Upper lobe of left lung (tissue), 6 donors: ENCODE measurements around the gene CCDC33. TPM values are rescaled to one million over a fixed set of nuclear protein-coding genes. Genes with fewer than 3 reads are reported as not detected.

ENCODE experiments used
- ATAC-seq, 2 donors: fragments of 200-7000 bp; cut with Tn5 transposase; one replicate each; pipeline ENCODE4 v1.9.1; 2022; ENCODE audit warnings: mild to moderate bottlenecking in 2 of 2, moderate library complexity in 2 of 2; ENCODE audit not compliant: low FRiP score in 2 of 2
- DNase-seq, 2 donors: peaks; one replicate each; pipeline ENCODE4 v3.0.0-alpha.2; 2019 to 2020
- H3K27ac ChIP-seq, 4 donors: fragments of 200-600 bp; sonication (generic); one replicate each; pipeline ENCODE4 v1.5.1; 2016 to 2019
- H3K27me3 ChIP-seq, 4 donors: fragments of 200-600 bp; sonication (generic); one replicate each; pipeline ENCODE4 v1.5.1; 2017 to 2019
- H3K36me3 ChIP-seq, 4 donors: fragments of 200-600 bp; sonication (generic); one replicate each; pipeline ENCODE4 v1.5.1; 2016 to 2019
- H3K4me1 ChIP-seq, 4 donors: fragments of 200-600 bp; sonication (generic); one replicate each; pipeline ENCODE4 v1.5.1; 2018 to 2019
- H3K4me3 ChIP-seq, 4 donors: fragments of 200-600 bp; sonication (generic); one replicate each; pipeline ENCODE4 v1.5.1; 2017 to 2019; ENCODE audit warnings: mild to moderate bottlenecking in 2 of 4, moderate library complexity in 1 of 4
- H3K9me3 ChIP-seq, 4 donors: fragments of 200-600 bp; sonication (generic); one replicate each; pipeline ENCODE4 v1.5.1; 2018 to 2019
- EP300 ChIP-seq, 4 donors: sonication (generic); formaldehyde crosslinking; IDR thresholded peaks; one replicate each; pipeline ENCODE4 v1.5.1; 2017; ENCODE audit warnings: antibody characterized with exemption in 4 of 4, control low read depth in 2 of 4
- POLR2A ChIP-seq, 4 donors: fragments of 450-650 bp; IDR thresholded peaks; one replicate each; pipeline ENCODE4 v1.5.1; 2016 to 2017; ENCODE audit warnings: antibody characterized with exemption in 4 of 4, mild to moderate bottlenecking in 2 of 4
- POLR2AphosphoS5 ChIP-seq, 2 donors: sonication (generic); formaldehyde crosslinking; IDR thresholded peaks; one replicate each; pipeline ENCODE4 v1.5.1; 2017; ENCODE audit warnings: antibody characterized with exemption in 2 of 2
- WGBS, 2 donors: methylation state at CpG; one replicate each; pipeline ENCODE4 v1.1.5; 2017 to 2018; 5-methylcytosine and 5-hydroxymethylcytosine counted together
- total RNA-seq, 6 donors: library from RNA; depleted of rRNA in 4 of 6; stranded (reverse); fragments of >200 nt in 4 of 6; gene quantifications; one replicate each; pipeline versions ENCODE4 v1.1.0 to v1.2.1, GENCODE V29; 2016 to 2021
- TF ChIP-seq, protein P1 (sequence below), 6 experiments: fragments of 450-650 bp in 4 of 6; fragments of 200-600 bp in 2 of 6; sonication (generic) in 2 of 6; IDR thresholded peaks; one replicate each; pipeline ENCODE4 v1.5.1; 2016 to 2019; ENCODE audit warnings: antibody characterized with exemption in 6 of 6
- donor health status: DM: no; HTN: no; CAD: no; lungs with moderate emphysema.
- donor health status: DM: no; HTN: yes; CAD: no; lungs with severe emphysema.

Gene CCDC33
- total RNA-seq, 6 donors from 2014 or later, result 3.8 to 43.4 (median 4.2) TPM; not detected in 1

DNA sequence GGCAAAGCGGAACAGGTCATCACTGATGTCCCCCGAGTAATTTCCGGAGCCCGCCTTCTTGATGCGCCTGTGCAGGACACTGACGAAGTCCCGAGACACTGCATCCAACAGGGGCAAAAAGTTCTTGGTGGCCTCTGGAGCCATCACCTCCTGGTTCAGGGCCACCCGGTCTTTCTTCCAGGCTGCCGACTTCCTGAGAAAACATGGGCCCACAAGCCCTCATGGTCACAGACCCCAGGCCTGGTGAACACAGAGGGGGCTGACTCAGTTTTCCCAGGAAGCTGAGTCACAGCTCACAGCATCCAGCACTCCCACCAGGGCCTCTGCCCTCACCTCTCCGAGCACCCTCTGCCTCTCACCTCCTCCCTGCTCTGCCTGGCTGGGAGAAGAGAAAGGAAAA lies 108.9 kb downstream of the CCDC33 start:
- DNase-seq (no peak), ATAC-seq (no peak)
- Histone ChIP-seq H3K27ac (no peak overlapping the region), H3K9me3 (no peaks in the 10 kb centered on the region), H3K4me1 (peaks cover 0 to 4% (median 3%) of the 10 kb centered on the region in 4 donors), H3K27me3 (no peaks in the 10 kb centered on the region), H3K4me3 (no peak overlapping the region), H3K36me3 (no peaks in the 10 kb centered on the region)
- 84 to 91% methylated on average over 10 of the region's 10 CpGs for WGBS, 2 donors
- TF ChIP-seq, protein P1, sequence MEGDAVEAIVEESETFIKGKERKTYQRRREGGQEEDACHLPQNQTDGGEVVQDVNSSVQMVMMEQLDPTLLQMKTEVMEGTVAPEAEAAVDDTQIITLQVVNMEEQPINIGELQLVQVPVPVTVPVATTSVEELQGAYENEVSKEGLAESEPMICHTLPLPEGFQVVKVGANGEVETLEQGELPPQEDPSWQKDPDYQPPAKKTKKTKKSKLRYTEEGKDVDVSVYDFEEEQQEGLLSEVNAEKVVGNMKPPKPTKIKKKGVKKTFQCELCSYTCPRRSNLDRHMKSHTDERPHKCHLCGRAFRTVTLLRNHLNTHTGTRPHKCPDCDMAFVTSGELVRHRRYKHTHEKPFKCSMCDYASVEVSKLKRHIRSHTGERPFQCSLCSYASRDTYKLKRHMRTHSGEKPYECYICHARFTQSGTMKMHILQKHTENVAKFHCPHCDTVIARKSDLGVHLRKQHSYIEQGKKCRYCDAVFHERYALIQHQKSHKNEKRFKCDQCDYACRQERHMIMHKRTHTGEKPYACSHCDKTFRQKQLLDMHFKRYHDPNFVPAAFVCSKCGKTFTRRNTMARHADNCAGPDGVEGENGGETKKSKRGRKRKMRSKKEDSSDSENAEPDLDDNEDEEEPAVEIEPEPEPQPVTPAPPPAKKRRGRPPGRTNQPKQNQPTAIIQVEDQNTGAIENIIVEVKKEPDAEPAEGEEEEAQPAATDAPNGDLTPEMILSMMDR (IDR thresholded peaks at IDR 0.05), result no peak
- TF ChIP-seq POLR2AphosphoS5 (IDR thresholded peaks at IDR 0.05) (no peak), EP300 (IDR thresholded peaks at IDR 0.05) (no peak), POLR2A (IDR thresholded peaks at IDR 0.05) (no peak)

DNA sequence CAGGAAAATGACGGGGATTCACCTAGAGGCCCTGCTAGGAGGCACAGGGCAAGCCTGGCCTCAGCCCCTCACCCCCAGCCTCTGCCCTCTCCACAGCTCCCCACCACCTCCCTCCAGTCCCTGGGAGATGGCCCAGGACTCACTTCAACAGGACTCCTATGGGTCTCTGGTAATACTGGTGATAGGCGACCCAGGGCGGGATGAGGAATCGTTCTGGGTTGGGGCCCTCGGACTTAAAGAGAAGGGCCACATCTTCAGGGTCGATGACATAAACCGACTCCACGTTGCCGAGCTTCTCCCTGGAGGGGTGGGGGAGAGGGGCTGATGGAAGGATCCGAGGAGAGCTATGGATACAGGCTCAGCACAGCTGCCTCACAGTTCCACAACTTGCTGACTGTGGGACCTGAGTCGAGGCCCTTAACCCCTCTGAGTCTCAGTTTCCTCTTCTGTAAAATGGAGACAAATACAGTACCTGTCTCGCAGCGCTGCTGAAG lies 111.7 kb downstream of the CCDC33 start:
- Histone ChIP-seq H3K9me3 (no peaks in the 10 kb centered on the region), H3K27ac (no peak overlapping the region), H3K36me3 (no peaks in the 10 kb centered on the region), H3K4me3 (no peak overlapping the region), H3K27me3 (no peaks in the 10 kb centered on the region), H3K4me1 (no peaks in the 10 kb centered on the region)
- DNase-seq, result no peak
- TF ChIP-seq POLR2A (IDR thresholded peaks at IDR 0.05), result no peak
- TF ChIP-seq, protein P1 (IDR thresholded peaks at IDR 0.05), result no peak
- TF ChIP-seq POLR2AphosphoS5 (IDR thresholded peaks at IDR 0.05), result no peak
- TF ChIP-seq EP300 (IDR thresholded peaks at IDR 0.05), result no peak
- ATAC-seq, result peak in 1 of 2 donors; percentile 50
- WGBS, 2 donors, result 88 to 92% methylated on average over 10 to 13 of the region's 13 CpGs

DNA sequence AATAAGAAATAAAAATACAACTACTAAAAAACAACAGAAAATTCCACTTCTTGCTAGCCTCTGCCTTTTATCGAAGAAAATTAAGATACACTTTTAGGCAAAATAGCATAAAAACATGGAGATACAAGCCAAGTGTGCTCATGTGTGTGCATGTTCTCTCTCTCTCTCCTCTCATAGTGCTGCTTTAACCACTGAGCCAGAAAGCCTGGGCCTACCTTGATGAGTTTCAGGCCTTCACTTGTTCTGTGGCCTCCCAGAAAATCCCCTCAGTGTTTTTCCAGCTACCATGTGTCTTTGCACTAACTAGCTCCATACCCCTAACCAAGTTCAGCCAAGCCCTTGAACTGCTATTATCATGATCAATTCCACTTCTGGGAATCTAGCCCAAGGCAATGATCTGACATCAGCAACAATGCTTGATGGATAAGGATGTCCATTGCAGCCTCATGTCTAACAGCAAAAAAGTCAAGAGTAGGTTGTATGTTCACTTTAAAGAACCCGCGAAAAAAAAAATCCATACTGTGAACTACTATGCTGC lies 113.2 kb downstream of the CCDC33 start:
- H3K4me1 ChIP-seq, result no peaks in the 10 kb centered on the region
- 94 to 98% methylated on average over 3 of the region's 3 CpGs for WGBS, 2 donors
- TF ChIP-seq, protein P1 (IDR thresholded peaks at IDR 0.05), result no peak
- TF ChIP-seq POLR2AphosphoS5 (IDR thresholded peaks at IDR 0.05), result no peak
- no peaks in the 10 kb centered on the region for H3K9me3 ChIP-seq
- DNase-seq, result no peak
- ATAC-seq, result no peak
- H3K36me3 ChIP-seq, result no peaks in the 10 kb centered on the region
- no peaks in the 10 kb centered on the region for H3K27me3 ChIP-seq
- no peak overlapping the region for H3K4me3 ChIP-seq
- H3K27ac ChIP-seq, result no peak overlapping the region

DNA sequence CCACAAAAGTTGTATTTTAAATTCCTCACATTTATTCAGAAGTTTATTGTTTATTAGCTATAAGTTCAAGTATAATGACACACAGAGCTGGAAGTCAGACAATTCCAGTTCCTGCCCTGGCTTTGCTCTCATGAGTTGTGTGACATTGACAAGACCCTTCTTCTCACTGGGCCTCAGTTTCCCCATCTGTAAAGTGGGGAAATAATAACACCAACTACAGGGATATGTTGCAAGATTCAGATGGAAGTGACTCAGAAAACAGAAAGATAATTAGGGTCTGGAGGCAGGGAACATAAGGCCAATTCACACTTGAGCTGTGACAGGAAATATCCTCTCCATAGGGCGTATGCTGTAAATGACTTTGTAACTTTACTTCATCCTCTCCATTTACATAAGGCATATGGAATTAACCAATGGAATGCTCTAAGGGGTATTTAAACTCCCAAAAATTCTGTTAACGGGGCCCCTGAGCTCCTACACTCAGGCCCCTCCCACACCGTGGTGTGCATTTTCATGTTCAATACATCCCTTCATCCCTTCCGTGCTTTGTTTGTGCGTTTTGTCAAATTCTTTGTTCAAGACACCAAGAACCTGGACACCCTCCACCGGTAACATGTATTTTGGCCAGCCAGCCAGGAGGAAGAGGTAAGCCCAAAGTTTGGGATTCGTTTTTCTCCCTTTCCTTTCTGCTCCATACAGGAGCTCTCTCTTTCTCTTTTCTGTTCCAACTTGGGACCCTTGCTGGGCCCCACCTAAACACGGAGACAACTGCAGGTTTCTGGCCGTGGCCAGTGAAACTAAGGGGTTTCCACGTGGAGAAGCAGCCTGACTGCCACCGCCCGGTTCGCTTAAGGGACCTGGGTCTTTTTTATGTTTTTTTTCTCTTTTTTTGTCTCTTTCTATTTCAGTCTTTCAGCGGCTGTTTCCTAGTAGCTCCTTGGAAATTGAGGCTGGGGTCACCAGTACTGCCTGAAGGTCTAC lies 114.5 kb downstream of the CCDC33 start:
- Histone ChIP-seq H3K36me3 (no peaks in the 10 kb centered on the region), H3K4me1 (no peaks in the 10 kb centered on the region), H3K27me3 (no peaks in the 10 kb centered on the region), H3K4me3 (no peak overlapping the region), H3K9me3 (no peaks in the 10 kb centered on the region), H3K27ac (no peak overlapping the region)
- no peak for DNase-seq
- TF ChIP-seq POLR2AphosphoS5 (IDR thresholded peaks at IDR 0.05) (no peak), POLR2A (IDR thresholded peaks at IDR 0.05) (no peak), EP300 (IDR thresholded peaks at IDR 0.05) (no peak)
- TF ChIP-seq, protein P1 (IDR thresholded peaks at IDR 0.05), result no peak
- ATAC-seq, result no peak
- WGBS, 2 donors, result 67 to 76% methylated on average over 14 of the region's 14 CpGs
